Stimulated activated CD4-positive, alpha-beta T cell treated with anti-CD3 and anti-CD28 coated beads, Interleukin-12 subunit alpha, Interleukin-12 subunit beta, amount 100 ng/mL, for 24 hours (primary cell): Measurements from ENCODE around the gene MAP2K3.
A peak's percentile ranks its signal among the peaks of the same experiment; 100 is the strongest.

ENCODE experiments used
- DNase-seq, 2 experiments: peaks; one replicate each; pipeline ENCODE4 v3.0.0-alpha.2; 2020; ENCODE audit warnings: low read depth in 2 of 2

Gene MAP2K3

GRCh38 chr17:21252796-21253645 lies 31.5 kb upstream of the MAP2K3 start, which contains the start of gene NATD1:
Gene NATD1 (minus strand): TSS chr17:21253410. CDS start chr17:21253264, 146 bp downstream.
- peak; percentile 52 to 55 for DNase-seq

GRCh38 chr17:21253646-21254441 lies 30.7 kb upstream of the MAP2K3 start:
- DNase-seq: no peak

GRCh38 chr17:21258593-21258992 lies 25.9 kb upstream of the MAP2K3 start:
- DNase-seq: no peak

GRCh38 chr17:21262259-21262993 lies 22.1 kb upstream of the MAP2K3 start:
- no peak for DNase-seq

- no peak for DNase-seq
Observed at GRCh38 chr17:21263376-21263775, 21.1 kb upstream of the MAP2K3 start.

- no peak for DNase-seq
Observed at GRCh38 chr17:21268596-21269188, 15.8 kb upstream of the MAP2K3 start.

GRCh38 chr17:21269394-21269793 lies 15.1 kb upstream of the MAP2K3 start:
- no peak for DNase-seq

- no peak for DNase-seq
Observed at GRCh38 chr17:21271454-21272183, 12.9 kb upstream of the MAP2K3 start.

GRCh38 chr17:21272250-21272649 lies 12.3 kb upstream of the MAP2K3 start:
- no peak for DNase-seq

GRCh38 chr17:21272881-21273792 lies 11.4 kb upstream of the MAP2K3 start:
- DNase-seq: no peak

GRCh38 chr17:21275047-21275578 lies 9.4 kb upstream of the MAP2K3 start:
- no peak for DNase-seq

- DNase-seq: peak; percentile 91 to 97
Observed at GRCh38 chr17:21275579-21276263, 8.8 kb upstream of the MAP2K3 start.

- no peak for DNase-seq
Observed at GRCh38 chr17:21276264-21276588, 8.3 kb upstream of the MAP2K3 start.

- no peak for DNase-seq
Observed at GRCh38 chr17:21277332-21277731, 7.2 kb upstream of the MAP2K3 start.

GRCh38 chr17:21278450-21279197 lies 5.9 kb upstream of the MAP2K3 start:
- DNase-seq: no peak

- DNase-seq: no peak
Observed at GRCh38 chr17:21279198-21279535, 5.3 kb upstream of the MAP2K3 start.

GRCh38 chr17:21279582-21279981 lies 4.9 kb upstream of the MAP2K3 start:
- DNase-seq: no peak

- peak; percentile 79 to 92 for DNase-seq
Observed at GRCh38 chr17:21280081-21280518, 4.4 kb upstream of the MAP2K3 start.

GRCh38 chr17:21282231-21282630 lies 2.3 kb upstream of the MAP2K3 start:
- no peak for DNase-seq
